AG04450 (cell line): Measurements from ENCODE around the gene FN1. TPM values are rescaled to one million over a fixed set of nuclear protein-coding genes. Genes with fewer than 3 reads are reported as not detected.

Source experiments
- CTCF ChIA-PET: fragments of 300-600, 350-600 bp; formaldehyde crosslinking; extraction: SDS; loops from one replicate; lab custom pipeline; 2022; ENCODE audit warnings: antibody characterized with exemption, inconsistent platforms; lab: Charles Lee
- POLR2A ChIA-PET: fragments of 350-600 bp; formaldehyde crosslinking; extraction: SDS; loops from one replicate; lab custom pipeline; 2021; ENCODE audit warnings: antibody characterized with exemption, inconsistent platforms; lab: Yijun Ruan, JAX
- DNase-seq: peaks from one replicate; pipeline ENCODE4 v3.0.0-alpha.2; 2011; ENCODE audit warnings: low read depth, low spot score
- H3K27ac ChIP-seq: one replicate; pipeline ENCODE4 v1.5.1; 2012; ENCODE audit warnings: low read depth, low read length, control low read depth
- H3K27me3 ChIP-seq: one replicate; pipeline ENCODE4 v1.6.0; 2012; ENCODE audit warnings: low read length; ENCODE audit not compliant: control insufficient read depth, insufficient read depth
- H3K4me3 ChIP-seq: 2 replicates; pipeline ENCODE4 v1.5.1; 2011; ENCODE audit warnings: mild to moderate bottlenecking, low read depth, low read length, control low read depth
- H3K9me3 ChIP-seq: 2 replicates; pipeline ENCODE4 v1.5.1; 2012; ENCODE audit warnings: low read length; ENCODE audit not compliant: control insufficient read depth, insufficient read depth
- polyA plus RNA-seq: library from polyadenylated mRNA; depleted of rRNA; stranded (reverse); fragments of >200 nt; gene quantifications from 2 replicates; pipeline ENCODE4 v1.2.3, GENCODE V29; 2011
- TF ChIP-seq, protein P1 (sequence below): IDR thresholded peaks from 2 replicates; pipeline ENCODE4 v1.5.1; 2011; ENCODE audit warnings: low read depth, low read length, control low read depth, inconsistent platforms

The FN1 gene
- polyA plus RNA-seq, 1 experiment: 6,646 TPM

DNA sequence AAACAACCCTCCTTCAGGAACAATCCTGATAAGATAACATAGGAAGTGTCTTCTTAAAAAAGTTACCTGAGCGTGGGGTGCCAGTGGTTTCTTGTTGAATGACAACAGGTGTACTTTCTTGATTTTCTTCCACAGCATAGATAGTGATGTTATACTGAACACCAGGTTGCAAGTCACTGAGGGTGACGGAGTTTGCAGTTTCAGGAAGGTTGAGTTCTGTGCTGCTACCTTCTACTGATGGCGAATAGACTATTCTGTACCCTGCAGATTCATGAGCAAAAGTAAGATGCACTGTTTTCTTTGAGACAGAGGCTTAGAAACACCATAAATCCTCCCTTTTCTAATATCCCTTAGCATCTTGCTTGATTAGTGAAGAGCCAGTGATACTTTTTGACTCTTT lies 28.8 kb downstream of the FN1 start:
- H3K27ac ChIP-seq: no peak overlapping the region
- ChIA-PET CTCF (no interaction called here), POLR2A (interaction anchor here (2.3 kb wide), 1 partner anchor 10 kb away, joined by 7 read pairs; no protein-coding TSS in a partner anchor)
- TF ChIP-seq, protein P1, sequence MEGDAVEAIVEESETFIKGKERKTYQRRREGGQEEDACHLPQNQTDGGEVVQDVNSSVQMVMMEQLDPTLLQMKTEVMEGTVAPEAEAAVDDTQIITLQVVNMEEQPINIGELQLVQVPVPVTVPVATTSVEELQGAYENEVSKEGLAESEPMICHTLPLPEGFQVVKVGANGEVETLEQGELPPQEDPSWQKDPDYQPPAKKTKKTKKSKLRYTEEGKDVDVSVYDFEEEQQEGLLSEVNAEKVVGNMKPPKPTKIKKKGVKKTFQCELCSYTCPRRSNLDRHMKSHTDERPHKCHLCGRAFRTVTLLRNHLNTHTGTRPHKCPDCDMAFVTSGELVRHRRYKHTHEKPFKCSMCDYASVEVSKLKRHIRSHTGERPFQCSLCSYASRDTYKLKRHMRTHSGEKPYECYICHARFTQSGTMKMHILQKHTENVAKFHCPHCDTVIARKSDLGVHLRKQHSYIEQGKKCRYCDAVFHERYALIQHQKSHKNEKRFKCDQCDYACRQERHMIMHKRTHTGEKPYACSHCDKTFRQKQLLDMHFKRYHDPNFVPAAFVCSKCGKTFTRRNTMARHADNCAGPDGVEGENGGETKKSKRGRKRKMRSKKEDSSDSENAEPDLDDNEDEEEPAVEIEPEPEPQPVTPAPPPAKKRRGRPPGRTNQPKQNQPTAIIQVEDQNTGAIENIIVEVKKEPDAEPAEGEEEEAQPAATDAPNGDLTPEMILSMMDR: no peak
- H3K27me3 ChIP-seq: no peaks in the 10 kb centered on the region
- DNase-seq: no peak
- no peak overlapping the region for H3K4me3 ChIP-seq
- H3K9me3 ChIP-seq: no peaks in the 10 kb centered on the region

DNA sequence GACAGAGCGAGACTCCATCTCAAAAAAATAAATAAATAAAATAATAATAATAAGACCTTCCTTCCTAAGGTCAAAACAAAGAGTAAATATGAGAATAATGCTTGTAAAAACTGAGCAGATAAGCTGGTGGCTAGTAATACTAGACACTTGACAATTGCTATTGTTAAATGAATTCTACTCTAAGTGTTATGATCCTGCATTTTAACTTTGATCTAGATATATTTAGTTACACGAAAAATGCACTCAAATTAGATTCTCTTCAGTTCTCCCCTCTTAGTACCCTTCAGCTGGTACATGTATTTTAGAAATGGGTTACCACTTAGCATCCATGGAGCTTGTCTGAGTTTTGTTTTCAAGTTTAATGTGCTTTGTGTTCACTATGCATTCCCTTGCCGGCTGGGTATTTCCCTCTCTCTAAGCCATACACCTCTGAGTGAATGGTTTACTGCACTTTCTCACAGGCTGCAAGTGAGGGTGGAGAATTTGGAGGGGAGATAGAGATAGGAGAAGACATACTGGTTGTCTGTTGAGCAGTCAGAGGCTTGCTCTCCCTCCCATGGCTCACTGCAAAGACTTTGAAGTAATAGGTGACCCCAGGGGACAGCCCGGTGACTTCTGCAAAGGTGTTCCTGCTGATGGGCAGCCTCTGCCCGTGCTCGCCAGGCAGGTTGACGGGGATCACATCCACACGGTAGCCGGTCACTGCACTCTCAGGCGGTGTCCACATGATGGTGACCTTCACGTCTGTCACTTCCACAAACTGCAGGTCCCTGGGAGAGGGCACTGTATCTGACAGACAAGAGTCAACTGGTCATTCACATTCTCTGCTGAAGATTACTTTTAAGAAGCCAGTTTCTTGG lies 29.9 kb downstream of the FN1 start:
- TF ChIP-seq, protein P1: no peak
- Histone ChIP-seq H3K27me3 (no peaks in the 10 kb centered on the region), H3K27ac (peak overlapping the region; percentile 39), H3K9me3 (no peaks in the 10 kb centered on the region), H3K4me3 (no peak overlapping the region)
- CTCF ChIA-PET: interaction anchor here (1.8 kb wide), 1 partner anchor 513 kb away, joined by 4 read pairs; no protein-coding TSS in a partner anchor
- POLR2A ChIA-PET: no interaction called here
- DNase-seq: no peak

DNA sequence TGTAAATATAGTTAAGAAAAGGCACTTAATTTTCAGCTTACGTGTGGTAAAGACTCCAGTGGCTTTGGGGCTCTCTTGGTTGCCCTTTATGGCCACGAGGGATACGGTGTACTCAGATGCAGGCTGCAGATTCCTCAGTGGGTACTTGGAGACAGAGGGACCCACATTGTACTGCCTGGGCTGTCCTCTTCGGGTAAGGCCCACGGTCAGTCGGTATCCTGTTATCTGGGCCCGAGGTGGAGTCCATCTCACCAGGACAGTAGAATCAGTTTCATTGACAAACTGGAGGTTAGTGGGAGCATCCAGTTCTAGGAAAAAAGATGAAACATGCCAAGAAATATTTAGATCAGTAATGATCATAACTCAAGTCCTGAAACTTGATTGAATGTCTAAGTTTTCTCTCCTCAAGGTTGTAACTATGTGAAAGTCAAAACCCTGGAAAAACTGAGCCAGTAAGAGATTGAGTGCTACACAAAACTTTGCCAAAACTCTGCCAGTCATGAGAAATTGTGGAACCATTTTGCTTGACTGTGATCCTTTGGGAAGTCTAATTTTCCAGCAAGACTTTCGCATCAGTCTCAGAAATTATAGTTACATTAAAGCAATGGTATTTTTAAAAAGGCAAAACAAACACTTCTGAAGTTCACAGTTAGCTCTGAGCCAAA lies 31.4 kb downstream of the FN1 start:
- no peak for DNase-seq
- POLR2A ChIA-PET: no interaction called here
- TF ChIP-seq, protein P1: no peak
- Histone ChIP-seq H3K9me3 (no peaks in the 10 kb centered on the region), H3K27me3 (no peaks in the 10 kb centered on the region), H3K27ac (peak overlapping the region; percentile 47), H3K4me3 (no peak overlapping the region)
- CTCF ChIA-PET: interaction anchor here (1.8 kb wide), 1 partner anchor 515 kb away, joined by 4 read pairs; no protein-coding TSS in a partner anchor

DNA sequence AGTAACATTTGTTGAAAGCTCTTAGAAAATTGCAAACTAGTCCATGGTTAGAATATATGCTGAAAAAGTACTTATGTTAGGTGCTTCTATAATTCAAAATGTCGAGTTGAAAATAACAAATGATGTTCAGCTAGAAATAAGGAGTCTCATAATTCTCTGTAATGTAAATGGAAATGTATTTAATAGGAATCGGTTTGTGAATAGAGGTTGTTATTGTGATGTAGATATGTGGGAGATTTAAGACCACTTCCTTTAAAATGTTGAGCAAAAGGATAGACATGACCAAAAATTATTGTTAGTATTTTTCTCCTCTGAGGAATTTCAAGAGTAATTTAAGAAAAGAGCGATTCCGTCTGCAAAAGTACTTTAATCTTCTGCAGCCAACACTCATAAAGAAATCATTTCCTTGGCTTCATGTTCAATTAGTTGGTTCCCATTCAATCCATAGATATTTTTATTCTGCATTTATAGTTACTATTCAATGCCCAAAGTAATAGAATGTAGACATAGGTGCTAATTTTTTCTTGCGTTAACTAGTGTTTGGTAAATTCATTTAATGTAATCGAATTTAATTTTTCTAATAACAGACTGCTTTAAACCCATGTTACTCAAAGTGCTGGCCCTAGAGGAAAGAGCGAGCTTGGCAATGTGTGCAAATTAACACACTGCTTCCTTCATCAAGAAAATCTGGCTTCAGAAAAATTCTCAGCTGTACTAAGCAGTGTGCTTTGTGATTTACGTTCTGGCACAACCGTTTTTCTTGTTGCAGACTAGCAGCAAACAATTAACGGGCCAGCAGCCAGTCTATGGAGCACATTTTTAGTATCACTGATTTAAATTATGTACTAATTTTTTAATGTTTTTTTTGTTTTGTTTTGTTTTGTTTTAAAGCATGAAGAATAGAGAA lies 32.2 kb downstream of the FN1 start:
- Histone ChIP-seq H3K9me3 (no peaks in the 10 kb centered on the region), H3K27ac (no peak overlapping the region), H3K27me3 (no peaks in the 10 kb centered on the region), H3K4me3 (no peak overlapping the region)
- ChIA-PET CTCF (interaction anchor here (1.4 to 1.8 kb wide), 2 partner anchors 71 to 516 kb away, joined by 3 to 4 read pairs; no protein-coding TSS in a partner anchor), POLR2A (no interaction called here)
- TF ChIP-seq, protein P1: no peak
- DNase-seq: no peak
